Hepatocyte (in vitro differentiated cells): ENCODE data around the gene ZNF438. TPM values are rescaled to one million over a fixed set of nuclear protein-coding genes. Genes with fewer than 3 reads are reported as not detected.

Experiments
- DNase-seq: peaks from one replicate; pipeline ENCODE4 v3.0.0-alpha.2; 2016; ENCODE audit warnings: low spot score
- H2AFZ ChIP-seq: fragments of 200-600 bp; sonication (generic); 2 replicates; pipeline ENCODE4 v1.6.0; 2016; ENCODE audit warnings: antibody characterized with exemption, mild to moderate bottlenecking
- H3K27ac ChIP-seq: fragments of 200-600 bp; sonication (generic); 2 replicates; pipeline ENCODE4 v1.5.1; 2016; ENCODE audit warnings: mild to moderate bottlenecking
- H3K27me3 ChIP-seq: fragments of 200-600 bp; sonication (generic); 2 replicates; pipeline ENCODE4 v1.6.1; 2016
- H3K36me3 ChIP-seq: fragments of 200-600 bp; sonication (generic); replicated peaks from 2 replicates; pipeline ENCODE4 v1.5.1; 2016; ENCODE audit warnings: low read depth; ENCODE audit not compliant: insufficient read depth
- H3K4me1 ChIP-seq: fragments of 200-600 bp; sonication (generic); 2 replicates; pipeline ENCODE4 v1.5.1; 2016; ENCODE audit warnings: mild to moderate bottlenecking, moderate library complexity; ENCODE audit not compliant: insufficient read depth
- H3K4me2 ChIP-seq: fragments of 200-600 bp; sonication (generic); 2 replicates; pipeline ENCODE4 v1.6.0; 2016
- H3K4me3 ChIP-seq: fragments of 200-600 bp; sonication (generic); 2 replicates; pipeline ENCODE4 v1.5.1; 2016; ENCODE audit warnings: mild to moderate bottlenecking
- H3K79me2 ChIP-seq: fragments of 200-600 bp; sonication (generic); 2 replicates; pipeline ENCODE4 v1.6.0; 2017; ENCODE audit warnings: mild to moderate bottlenecking
- H3K9me2 ChIP-seq: fragments of 200-600 bp; sonication (generic); replicated peaks from 2 replicates; pipeline ENCODE4 v1.6.0; 2017; ENCODE audit warnings: mild to moderate bottlenecking; ENCODE audit not compliant: insufficient read depth
- H3K9me3 ChIP-seq: fragments of 200-600 bp; sonication (generic); 2 replicates; pipeline ENCODE4 v1.5.1; 2016; ENCODE audit warnings: low read depth, mild to moderate bottlenecking
- H4K20me1 ChIP-seq: fragments of 200-600 bp; sonication (generic); 2 replicates; pipeline ENCODE4 v1.6.0; 2016; ENCODE audit warnings: mild to moderate bottlenecking; ENCODE audit not compliant: insufficient read depth, poor library complexity, severe bottlenecking
- CTCF ChIP-seq: fragments of 200-600 bp; sonication (generic); IDR thresholded peaks from 2 replicates; pipeline ENCODE4 v1.5.1; 2016; ENCODE audit warnings: antibody characterized with exemption, mild to moderate bottlenecking; ENCODE audit not compliant: poor library complexity
- EZH2 ChIP-seq: fragments of 200-600 bp; sonication (generic); IDR thresholded peaks from 2 replicates; pipeline ENCODE4 v1.6.1; 2016; ENCODE audit warnings: antibody characterized with exemption, mild to moderate bottlenecking, borderline replicate concordance
- EZH2phosphoT487 ChIP-seq: fragments of 200-600 bp; sonication (generic); IDR thresholded peaks from one replicate; pipeline ENCODE4 v1.6.1; 2018; ENCODE audit warnings: antibody characterized with exemption, mild to moderate bottlenecking, low read depth, moderate library complexity; ENCODE audit not compliant: unreplicated experiment, severe bottlenecking
- WGBS: methylation state at CpG from one replicate; pipeline ENCODE4 v1.1.6; 2016; ENCODE audit warnings: low lambda C conversion rate; ENCODE audit errors: missing lambda C conversion rate; 5-methylcytosine and 5-hydroxymethylcytosine counted together
- polyA plus RNA-seq: library from polyadenylated mRNA; unstranded; fragments of >200 nt; fragmentation: Nextera tagmentation; extraction: Ambion mirVana; gene quantifications from 2 replicates; pipeline ENCODE4 v1.2.1, GENCODE V29; 2016
- total RNA-seq: library from RNA; depleted of rRNA; stranded (reverse); fragments of >200 nt; gene quantifications from 2 replicates; pipeline ENCODE4 v1.2.3, GENCODE V29; 2014

Gene ZNF438
- total and polyA plus RNA-seq, 2 experiments from 2014 or later = 2.3 to 5.0 TPM

- Histone ChIP-seq H3K79me2 (no peaks in the 10 kb centered on the region), H3K4me2 (no peak overlapping the region), H3K36me3 (no peaks in the 10 kb centered on the region), H3K4me1 (peaks cover 50% of the 10 kb centered on the region), H2AFZ (no peak overlapping the region), H4K20me1 (no peaks in the 10 kb centered on the region), H3K9me3 (no peaks in the 10 kb centered on the region), H3K9me2 (no peaks in the 10 kb centered on the region), H3K27me3 (no peaks in the 10 kb centered on the region), H3K27ac (no peak overlapping the region), H3K4me3 (no peak overlapping the region)
- no peak for DNase-seq
- 93% methylated on average over 5 of the region's 5 CpGs for WGBS
- no peak for TF ChIP-seq CTCF
- no peak for TF ChIP-seq EZH2
- no peak for TF ChIP-seq EZH2phosphoT487
These were observed 214.1 kb downstream of the ZNF438 start for GRCh38 chr10:30817541-30817940.

- H3K9me2 ChIP-seq = no peaks in the 10 kb centered on the region
- no peaks in the 10 kb centered on the region for H3K36me3 ChIP-seq
- no peaks in the 10 kb centered on the region for H3K27me3 ChIP-seq
- no peak overlapping the region for H3K4me2 ChIP-seq
- no peaks in the 10 kb centered on the region for H3K79me2 ChIP-seq
- no peak overlapping the region for H3K4me3 ChIP-seq
- no peak overlapping the region for H2AFZ ChIP-seq
- H3K4me1 ChIP-seq = peaks cover 50% of the 10 kb centered on the region
- DNase-seq = no peak
- no peak for TF ChIP-seq EZH2phosphoT487
- no peak for TF ChIP-seq CTCF
- TF ChIP-seq EZH2 = no peak
- peak overlapping the region; percentile 33 for H3K27ac ChIP-seq
- WGBS = 76% methylated on average over 3 of the region's 3 CpGs
- H3K9me3 ChIP-seq = no peaks in the 10 kb centered on the region
- no peaks in the 10 kb centered on the region for H4K20me1 ChIP-seq
These were observed 214.9 kb downstream of the ZNF438 start for GRCh38 chr10:30816820-30817171.

- Histone ChIP-seq H3K4me3 (no peak overlapping the region), H3K27me3 (no peaks in the 10 kb centered on the region), H3K4me2 (no peak overlapping the region), H3K9me2 (no peaks in the 10 kb centered on the region), H3K79me2 (no peaks in the 10 kb centered on the region), H3K4me1 (peaks cover 50% of the 10 kb centered on the region), H3K9me3 (no peaks in the 10 kb centered on the region), H3K27ac (peak overlapping the region; percentile 35), H2AFZ (no peak overlapping the region), H4K20me1 (no peaks in the 10 kb centered on the region), H3K36me3 (no peaks in the 10 kb centered on the region)
- no peak for DNase-seq
- TF ChIP-seq EZH2phosphoT487 (no peak), EZH2 (no peak), CTCF (no peak)
- WGBS = 66% methylated on average over 9 of the region's 9 CpGs
These were observed 215.4 kb downstream of the ZNF438 start for GRCh38 chr10:30816159-30816819.
